ENCODE results near the gene PLLP. TPM values are rescaled to one million over a fixed set of nuclear protein-coding genes. Genes with fewer than 3 reads are reported as not detected.

PLLP gene
- total RNA-seq, 4 donors from 2014 or later: 0.51 to 3.0 (median 2.2) TPM

DNA sequence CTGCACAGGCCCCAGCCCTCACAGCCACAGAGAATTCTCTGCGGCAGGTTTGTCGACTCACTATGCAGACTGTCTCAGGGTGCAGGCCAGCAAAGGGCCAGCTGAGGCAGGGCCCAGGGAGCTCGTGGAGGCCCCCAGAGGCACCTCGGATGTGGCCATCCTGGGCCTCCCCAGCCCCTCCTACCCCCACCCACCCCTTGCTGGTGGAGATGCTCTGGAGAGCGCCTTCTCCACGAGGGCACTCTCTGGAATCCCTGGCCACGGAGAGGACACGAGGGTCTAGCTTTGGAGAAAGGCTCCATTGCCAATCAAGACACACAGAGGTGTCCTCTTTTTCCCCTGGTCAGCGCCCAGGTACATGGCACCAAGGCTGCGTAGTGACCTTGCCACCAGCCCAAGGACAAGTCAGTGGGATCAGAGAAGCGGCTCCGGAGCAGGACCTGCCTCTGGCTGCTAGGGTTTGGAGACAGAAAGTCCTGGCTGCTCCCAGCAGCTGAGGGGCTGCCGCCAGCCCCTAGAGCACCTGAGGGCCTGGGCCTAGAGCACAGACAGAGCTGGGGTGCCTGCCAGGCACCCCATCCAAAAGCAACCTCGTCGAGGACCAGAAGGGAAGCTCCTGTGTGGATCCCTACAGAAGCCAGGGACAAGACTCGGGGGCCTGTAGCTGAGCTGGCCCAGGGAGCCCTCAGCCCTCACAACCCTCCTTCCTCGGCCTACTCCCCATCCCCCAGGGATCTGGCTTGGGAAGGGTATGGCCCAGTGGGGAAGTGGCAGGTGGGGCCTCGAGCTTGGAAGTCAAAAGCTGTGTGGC, 20.7 kb downstream of the PLLP start:
- TF ChIP-seq, protein P1, sequence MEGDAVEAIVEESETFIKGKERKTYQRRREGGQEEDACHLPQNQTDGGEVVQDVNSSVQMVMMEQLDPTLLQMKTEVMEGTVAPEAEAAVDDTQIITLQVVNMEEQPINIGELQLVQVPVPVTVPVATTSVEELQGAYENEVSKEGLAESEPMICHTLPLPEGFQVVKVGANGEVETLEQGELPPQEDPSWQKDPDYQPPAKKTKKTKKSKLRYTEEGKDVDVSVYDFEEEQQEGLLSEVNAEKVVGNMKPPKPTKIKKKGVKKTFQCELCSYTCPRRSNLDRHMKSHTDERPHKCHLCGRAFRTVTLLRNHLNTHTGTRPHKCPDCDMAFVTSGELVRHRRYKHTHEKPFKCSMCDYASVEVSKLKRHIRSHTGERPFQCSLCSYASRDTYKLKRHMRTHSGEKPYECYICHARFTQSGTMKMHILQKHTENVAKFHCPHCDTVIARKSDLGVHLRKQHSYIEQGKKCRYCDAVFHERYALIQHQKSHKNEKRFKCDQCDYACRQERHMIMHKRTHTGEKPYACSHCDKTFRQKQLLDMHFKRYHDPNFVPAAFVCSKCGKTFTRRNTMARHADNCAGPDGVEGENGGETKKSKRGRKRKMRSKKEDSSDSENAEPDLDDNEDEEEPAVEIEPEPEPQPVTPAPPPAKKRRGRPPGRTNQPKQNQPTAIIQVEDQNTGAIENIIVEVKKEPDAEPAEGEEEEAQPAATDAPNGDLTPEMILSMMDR (IDR thresholded peaks at IDR 0.05; ENCODE audit: low read depth): no peak

DNA sequence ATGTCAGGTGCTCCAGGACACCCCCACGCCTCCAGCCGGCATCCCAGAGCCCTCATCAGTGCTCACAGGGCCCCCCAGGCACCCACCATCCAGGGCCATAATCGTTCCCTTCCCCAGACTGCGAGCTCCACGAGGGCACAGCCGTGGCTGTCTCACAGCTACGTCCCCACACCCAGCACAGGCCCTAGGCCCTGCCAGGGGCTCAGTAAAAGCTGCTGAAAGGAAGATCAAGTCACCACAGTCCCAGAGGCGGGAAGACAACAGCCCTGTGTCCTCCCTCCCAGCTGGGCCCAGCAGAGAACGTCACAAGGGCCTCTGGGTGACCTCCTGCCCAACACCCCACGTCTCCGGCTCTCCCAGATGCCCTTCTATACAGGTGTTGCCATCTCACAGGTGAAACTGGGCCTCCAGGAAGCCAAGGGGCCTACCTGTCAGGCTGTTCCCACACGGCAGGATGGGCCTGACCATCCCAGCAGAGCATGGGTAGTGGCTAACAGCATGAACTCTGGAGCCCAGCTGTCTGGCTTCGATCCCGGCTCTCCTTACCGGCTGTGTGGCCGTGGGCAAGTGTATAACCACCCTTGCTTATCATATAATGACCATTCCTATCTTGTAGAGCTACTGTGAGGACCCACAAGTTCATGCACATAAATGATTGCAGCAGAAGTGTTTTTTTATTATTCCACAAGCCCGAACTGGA, 21.5 kb downstream of the PLLP start:
- TF ChIP-seq, protein P1 (IDR thresholded peaks at IDR 0.05; ENCODE audit: low read depth): no peak

DNA sequence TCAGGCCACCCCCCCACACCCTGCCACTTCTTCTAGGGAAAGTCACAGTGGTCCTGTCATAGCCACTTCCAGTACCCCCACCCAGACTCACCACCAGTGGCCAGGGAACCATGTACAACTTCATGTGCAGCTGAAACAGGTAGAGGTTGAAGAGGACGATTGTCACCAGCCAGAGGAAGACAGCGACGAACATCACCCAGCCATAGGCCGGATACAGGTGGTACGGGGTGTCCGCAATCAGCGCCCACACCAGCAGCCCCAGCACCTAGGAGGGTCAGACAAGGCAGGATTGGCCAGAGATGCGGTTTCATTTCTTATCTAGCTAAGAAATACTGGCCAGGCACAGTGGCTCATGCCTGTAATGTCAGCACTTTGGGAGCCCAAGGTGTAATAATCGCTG, 22.7 kb downstream of the PLLP start:
- TF ChIP-seq, protein P1 (IDR thresholded peaks at IDR 0.05; ENCODE audit: low read depth): no peak

DNA sequence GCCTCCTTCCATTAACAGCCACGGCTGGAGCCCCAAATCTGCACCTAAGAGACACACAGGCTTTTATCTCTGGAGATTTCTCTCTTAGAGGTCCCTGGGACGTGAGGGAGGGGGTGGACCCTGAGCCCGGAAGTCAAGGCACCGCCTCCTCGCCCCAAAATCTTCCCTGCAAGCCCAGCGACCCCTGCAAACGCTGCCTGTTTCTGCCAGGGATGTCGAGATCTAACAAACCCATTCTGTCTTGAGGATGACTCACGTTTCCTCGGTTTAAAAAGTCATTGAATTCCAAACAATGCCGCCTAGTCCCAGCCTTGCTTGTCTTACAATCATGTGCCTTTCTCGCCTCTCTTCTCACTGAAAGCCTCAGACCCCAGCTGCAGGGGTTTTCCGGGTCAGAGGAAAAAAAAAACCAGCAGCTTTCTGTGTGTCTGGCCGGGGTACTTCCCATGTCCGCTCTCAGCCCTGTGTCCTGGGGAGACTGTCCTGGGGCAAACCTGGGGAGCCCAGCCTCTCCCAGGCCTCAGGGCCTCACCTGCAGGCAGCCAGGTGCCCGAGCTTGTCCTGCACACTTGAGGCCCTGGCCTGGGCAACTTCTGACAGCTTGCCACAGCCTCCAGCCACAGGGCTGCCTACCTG, 24.1 kb downstream of the PLLP start:
- TF ChIP-seq, protein P1 (IDR thresholded peaks at IDR 0.05; ENCODE audit: low read depth): no peak

DNA sequence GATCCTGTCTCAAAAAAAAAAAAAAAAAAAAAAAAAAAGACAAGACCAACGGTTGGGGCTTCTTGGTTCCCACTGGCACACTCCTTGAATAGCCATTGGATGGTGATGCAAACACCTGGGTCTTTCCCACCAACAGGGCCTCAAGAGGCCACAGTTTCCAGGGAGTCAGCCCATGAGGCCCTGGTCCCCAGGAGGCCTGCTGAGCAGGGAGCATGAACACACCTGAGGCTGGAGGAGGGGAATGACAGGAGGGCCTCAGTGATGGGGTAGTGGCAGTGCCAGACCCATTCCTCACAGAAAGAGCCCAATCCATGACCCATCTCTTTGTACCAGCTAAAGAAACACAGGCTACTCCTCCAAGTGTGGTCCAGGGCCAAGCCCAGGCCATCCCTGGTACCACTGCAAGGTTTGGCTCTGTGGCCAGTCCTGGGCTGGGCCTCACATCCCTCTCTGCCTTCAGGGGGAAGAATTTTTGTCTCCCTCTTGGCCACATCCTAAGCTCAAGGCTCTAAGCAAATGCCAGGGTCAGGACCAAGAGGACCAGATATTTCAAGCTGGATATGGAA, 25.5 kb downstream of the PLLP start:
- TF ChIP-seq, protein P1 (IDR thresholded peaks at IDR 0.05; ENCODE audit: low read depth): no peak

GRCh38 chr16:57258226-57258909, 26.1 kb downstream of the PLLP start:
- TF ChIP-seq, protein P1 (IDR thresholded peaks at IDR 0.05; ENCODE audit: low read depth): no peak

Measured in subcutaneous adipose tissue (tissue), 4 donors.